Activated CD4-positive, alpha-beta memory T cell treated with anti-CD3 and anti-CD28 coated beads, Interleukin-2, amount 10 ng/mL, durations not matched to agents 7 days and 5 days (primary cell): ENCODE data around the gene GPC2. TPM values are rescaled to one million over a fixed set of nuclear protein-coding genes. Genes with fewer than 3 reads are reported as not detected.

Source experiments
- CTCF ChIA-PET: fragments of 350-600 bp; sonication (Branson Sonifier 250); formaldehyde crosslinking; loops from one replicate; lab custom pipeline; 2021; ENCODE audit warnings: antibody characterized with exemption, inconsistent platforms; lab: Charles Lee
- POLR2A ChIA-PET: fragments of 350-600 bp; sonication (Branson Sonifier 250); formaldehyde crosslinking; loops from one replicate; lab custom pipeline; 2021; ENCODE audit warnings: antibody characterized with exemption; lab: Charles Lee
- DNase-seq: peaks from one replicate; pipeline ENCODE4 v3.0.0-alpha.2; 2020
- H3K27ac Mint-ChIP-seq: one replicate; pipeline ENCODE4 v1.8.0; 2021; ENCODE audit warnings: mild to moderate bottlenecking, mixed read lengths
- H3K27me3 Mint-ChIP-seq: one replicate; pipeline ENCODE4 v1.8.0; 2021; ENCODE audit warnings: mixed read lengths
- H3K36me3 Mint-ChIP-seq: one replicate; pipeline ENCODE4 v1.8.0; 2021; ENCODE audit warnings: low read depth, mixed read lengths
- H3K4me1 Mint-ChIP-seq: one replicate; pipeline ENCODE4 v1.8.0; 2021; ENCODE audit warnings: mixed read lengths
- H3K4me3 Mint-ChIP-seq: one replicate; pipeline ENCODE4 v1.8.0; 2021; ENCODE audit warnings: mild to moderate bottlenecking, mixed read lengths
- H3K9me3 Mint-ChIP-seq: one replicate; pipeline ENCODE4 v1.8.0; 2021; ENCODE audit warnings: mixed read lengths
- total RNA-seq, 2 experiments: library from RNA; stranded (reverse); gene quantifications; one replicate each; pipeline ENCODE4 v1.2.3, GENCODE V29; 2021

GPC2 gene
- total RNA-seq, 2 experiments from 2014 or later: 3.8 to 4.8 TPM

- no peak for DNase-seq
- H3K4me1 Mint-ChIP-seq: peaks cover 81% of the 10 kb centered on the region
- H3K9me3 Mint-ChIP-seq: no peaks in the 10 kb centered on the region
- ChIA-PET POLR2A (interaction anchor here (0.7 to 4.4 kb wide), 10 partner anchors 8 to 262 kb away, joined by 3 to 30 read pairs (median 4); partner anchors contain the start of genes GPC2, LAMTOR4, STAG3 and TRAPPC14), CTCF (interaction anchor here (0.5 to 2.6 kb wide), 7 partner anchors 10 to 84 kb away, joined by 3 to 10 read pairs (median 5); partner anchors contain the start of genes GPC2, LAMTOR4 and STAG3)
- peak overlapping the region; percentile 4 for H3K27ac Mint-ChIP-seq
- H3K36me3 Mint-ChIP-seq: no peaks in the 10 kb centered on the region
- H3K4me3 Mint-ChIP-seq: peak overlapping the region; percentile 58
- H3K27me3 Mint-ChIP-seq: peaks cover 37% of the 10 kb centered on the region
Observed at GRCh38 chr7:100166970-100167911, 9.9 kb downstream of the GPC2 start.

DNA sequence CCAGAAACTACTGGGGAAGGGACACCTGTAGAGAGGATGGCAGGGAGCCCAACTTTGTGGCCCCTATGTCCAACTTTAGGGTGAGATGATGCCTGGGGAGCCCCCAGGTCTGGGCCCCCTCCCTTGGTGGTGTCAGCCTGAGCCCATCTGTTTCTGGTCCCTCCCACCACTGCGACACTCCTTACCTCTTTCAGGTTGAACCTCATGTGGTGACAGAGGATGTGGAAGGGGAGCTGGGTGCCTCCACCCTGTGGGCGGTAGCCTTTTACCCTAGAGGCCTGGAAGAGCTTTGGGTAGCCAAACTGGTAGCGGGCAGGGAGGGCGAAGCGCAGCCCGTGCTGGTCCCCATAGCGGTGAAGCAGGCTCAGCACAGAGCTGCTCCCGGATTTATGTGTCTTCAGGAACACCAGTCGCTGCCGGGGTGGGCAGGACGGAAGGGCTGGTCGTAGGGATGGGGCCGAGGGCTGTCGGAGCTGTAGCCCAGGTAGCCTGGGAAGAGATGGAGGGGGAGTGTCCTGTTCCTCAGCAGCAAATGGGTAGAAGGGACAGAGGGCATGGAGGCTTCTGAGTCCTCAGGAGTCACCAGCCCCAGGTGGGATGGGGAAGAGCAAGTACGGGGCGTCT, 10.8 kb downstream of the GPC2 start:
- DNase-seq: peak; percentile 60
- Mint-ChIP-seq H3K27me3 (peaks cover 33% of the 10 kb centered on the region), H3K9me3 (no peaks in the 10 kb centered on the region), H3K36me3 (no peaks in the 10 kb centered on the region), H3K4me3 (peak overlapping the region; percentile 41), H3K27ac (peak overlapping the region; percentile 81), H3K4me1 (peaks cover 79% of the 10 kb centered on the region)
- POLR2A ChIA-PET: interaction anchor here (0.7 to 4.4 kb wide), 9 partner anchors 9 to 263 kb away, joined by 3 to 30 read pairs (median 4); partner anchors contain the start of genes GPC2, LAMTOR4, STAG3 and TRAPPC14
- CTCF ChIA-PET: interaction anchor here (0.9 to 2.6 kb wide), 7 partner anchors 11 to 34 kb away, joined by 3 to 10 read pairs (median 4); partner anchors contain the start of genes GPC2, LAMTOR4 and STAG3

GRCh38 chr7:100163871-100164270, 13.3 kb downstream of the GPC2 start:
- DNase-seq: no peak
- ChIA-PET CTCF (interaction anchor here (0.6 to 1.3 kb wide), 7 partner anchors 13 to 201 kb away, joined by 3 to 11 read pairs (median 4); partner anchors contain the start of genes GPC2 and LAMTOR4), POLR2A (interaction anchor here (0.6 to 1.3 kb wide), 3 partner anchors 15 to 266 kb away, joined by 3 to 5 read pairs (median 3); partner anchors contain the start of gene LAMTOR4)
- H3K36me3 Mint-ChIP-seq: no peaks in the 10 kb centered on the region
- H3K27me3 Mint-ChIP-seq: peaks cover 22% of the 10 kb centered on the region
- H3K4me1 Mint-ChIP-seq: peaks cover 67% of the 10 kb centered on the region
- no peaks in the 10 kb centered on the region for H3K9me3 Mint-ChIP-seq
- H3K4me3 Mint-ChIP-seq: no peak overlapping the region
- peak overlapping the region; percentile 73 for H3K27ac Mint-ChIP-seq

DNA sequence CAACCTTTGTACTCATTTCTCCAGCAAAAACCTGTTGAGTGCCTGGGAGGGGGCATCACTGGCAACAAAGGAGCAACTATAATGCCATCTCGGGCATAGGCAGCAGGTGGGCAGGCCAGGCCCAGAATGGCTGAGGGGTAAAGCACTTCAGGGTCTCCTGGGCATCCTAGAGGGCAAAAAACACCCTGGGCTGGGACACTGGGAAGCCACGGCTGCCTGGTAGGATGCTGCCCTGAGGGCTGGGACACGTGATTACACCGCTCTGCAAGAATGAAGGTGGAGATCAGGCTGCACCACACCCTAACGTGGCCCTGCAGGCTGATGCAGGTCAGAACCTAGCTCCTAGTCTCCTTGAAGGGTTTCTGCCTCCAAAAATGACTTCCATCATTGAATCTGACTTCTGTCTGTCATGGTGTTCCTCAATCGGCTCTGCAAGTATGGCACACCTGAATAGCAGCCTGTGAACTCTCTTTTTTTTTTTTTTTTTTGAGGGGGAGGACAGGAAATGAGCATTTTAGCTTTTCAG, 14.1 kb downstream of the GPC2 start:
- Mint-ChIP-seq H3K27ac (peak overlapping the region; percentile 73), H3K9me3 (no peaks in the 10 kb centered on the region), H3K4me1 (peaks cover 61% of the 10 kb centered on the region), H3K4me3 (no peak overlapping the region), H3K36me3 (no peaks in the 10 kb centered on the region), H3K27me3 (peaks cover 16% of the 10 kb centered on the region)
- CTCF ChIA-PET: interaction anchor here (0.6 to 1.3 kb wide), 7 partner anchors 14 to 202 kb away, joined by 3 to 11 read pairs (median 4); partner anchors contain the start of genes GPC2 and LAMTOR4
- peak; percentile 39 for DNase-seq
- POLR2A ChIA-PET: interaction anchor here (1.0 to 1.3 kb wide), 3 partner anchors 9 to 267 kb away, joined by 3 to 5 read pairs (median 4); partner anchors contain the start of gene LAMTOR4

DNA sequence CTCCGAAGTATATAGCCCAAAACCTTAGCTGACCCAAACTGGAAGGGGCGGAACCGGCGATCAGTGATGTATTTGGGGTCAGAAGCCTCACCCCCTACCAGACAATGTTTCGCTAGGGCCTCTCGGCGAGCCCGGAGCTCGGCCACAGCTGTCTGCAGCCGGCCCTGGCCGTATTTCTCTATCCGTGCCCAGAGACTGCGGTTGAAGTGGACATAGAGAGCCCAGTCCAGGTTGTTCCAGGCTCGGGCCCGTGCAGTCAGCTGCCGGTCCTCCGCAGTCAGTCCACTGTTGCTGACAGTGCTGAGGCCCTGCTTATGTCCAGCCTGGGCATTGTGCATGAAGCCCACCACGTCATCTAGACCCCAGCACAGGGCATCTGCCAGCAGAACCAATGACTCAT, 17.1 kb downstream of the GPC2 start:
- H3K4me3 Mint-ChIP-seq: no peak overlapping the region
- CTCF ChIA-PET: interaction anchor here (1.4 kb wide), 1 partner anchor 58 kb away, joined by 3 read pairs; no protein-coding TSS in a partner anchor

DNA sequence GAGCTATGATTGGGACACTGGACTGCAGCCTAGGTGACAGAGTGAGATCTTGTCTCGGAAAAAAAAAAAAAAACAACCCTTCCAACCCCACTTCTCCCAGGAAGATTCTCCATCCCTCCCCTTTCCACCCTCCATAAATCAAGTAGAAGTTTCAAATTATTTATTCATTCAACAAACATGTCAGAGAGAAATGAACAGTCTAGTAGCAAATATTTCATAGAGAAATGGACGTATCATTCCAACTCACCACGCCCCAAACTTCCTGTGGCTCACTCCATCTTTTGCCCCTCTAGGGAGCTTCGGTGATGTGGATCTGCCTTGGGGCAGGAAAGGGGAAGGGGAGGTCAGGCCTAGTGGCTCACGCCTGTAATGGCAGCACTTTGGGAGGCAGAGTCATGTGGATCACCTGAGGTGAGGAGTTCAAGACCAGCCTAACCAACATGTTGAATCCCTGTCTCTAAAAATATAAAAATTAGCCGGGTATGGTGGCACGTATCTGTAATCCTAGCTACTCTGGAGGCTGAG, 18.0 kb downstream of the GPC2 start:
- H3K27ac Mint-ChIP-seq: peak overlapping the region; percentile 75
- no peak for DNase-seq
- no peaks in the 10 kb centered on the region for H3K27me3 Mint-ChIP-seq
- H3K4me1 Mint-ChIP-seq: peaks cover 60% of the 10 kb centered on the region
- H3K4me3 Mint-ChIP-seq: peak overlapping the region; percentile 74
- H3K9me3 Mint-ChIP-seq: no peaks in the 10 kb centered on the region
- ChIA-PET POLR2A (interaction anchor here (1.1 to 4.2 kb wide), 5 partner anchors 8 to 58 kb away, joined by 3 to 27 read pairs (median 20); partner anchors contain the start of genes AP4M1, GAL3ST4, GPC2 and LAMTOR4), CTCF (interaction anchor here (0.6 to 1.5 kb wide), 4 partner anchors 10 to 59 kb away, joined by 3 read pairs; partner anchors contain the start of genes GPC2, LAMTOR4 and STAG3)
- H3K36me3 Mint-ChIP-seq: peaks cover 33% of the 10 kb centered on the region

More for the DNA sequence above, 17.1 kb downstream of the GPC2 start:
- Mint-ChIP-seq H3K27me3 (no peaks in the 10 kb centered on the region), H3K36me3 (peaks cover 25% of the 10 kb centered on the region), H3K27ac (no peak overlapping the region), H3K4me1 (peaks cover 59% of the 10 kb centered on the region), H3K9me3 (no peaks in the 10 kb centered on the region)
- POLR2A ChIA-PET: interaction anchor here (0.5 to 4.2 kb wide), 3 partner anchors 10 to 86 kb away, joined by 3 to 21 read pairs (median 20); partner anchors contain the start of gene LAMTOR4
- DNase-seq: no peak

DNA sequence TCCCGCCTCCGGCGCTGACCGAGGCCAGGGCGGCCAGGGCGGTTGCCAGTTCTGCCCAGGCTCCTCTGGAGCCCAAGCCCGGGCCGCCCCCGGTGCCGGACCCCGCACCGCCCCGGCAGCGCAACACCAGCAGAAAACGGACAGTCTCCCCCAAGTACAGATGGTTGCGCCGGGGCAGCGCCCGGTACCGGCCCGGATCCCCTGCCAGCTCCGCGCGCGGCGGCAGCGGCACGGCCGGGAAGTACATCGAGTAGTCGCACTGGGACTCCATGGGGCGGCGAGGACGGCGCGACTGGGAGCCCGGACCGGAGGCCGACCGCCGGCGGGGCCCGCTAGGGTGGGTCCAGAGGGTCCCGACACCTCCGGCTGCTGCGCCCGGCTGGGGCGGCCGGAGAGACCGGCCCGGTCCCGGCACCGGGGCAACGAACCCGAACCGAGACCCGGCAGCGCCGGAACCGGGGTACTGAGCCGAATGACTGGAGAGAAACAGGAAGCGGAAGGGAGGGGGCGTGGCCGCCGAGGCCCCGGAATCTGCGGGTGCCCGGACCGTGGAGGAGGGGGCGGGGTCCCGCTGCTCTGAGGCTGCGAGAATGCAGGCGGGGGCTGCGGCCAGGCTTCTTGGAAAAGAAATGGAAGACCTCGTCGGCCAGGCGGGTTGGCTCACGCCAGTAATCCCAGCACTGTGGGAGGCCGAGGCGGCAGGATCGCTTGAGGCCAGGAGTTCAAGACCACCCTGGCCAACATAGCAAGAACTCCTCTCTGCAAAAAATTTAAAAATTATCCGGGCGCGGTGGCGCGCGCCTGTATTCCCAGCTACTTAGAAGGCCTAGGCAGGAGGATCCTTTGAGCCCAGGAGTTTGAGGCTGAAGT, 18.7 kb downstream of the GPC2 start, which contains the start of gene TRAPPC14:
Gene TRAPPC14 (minus strand): TSS at position 495 of the 870 bp plus-strand sequence. CDS start 224 bp downstream, at position 271.
- peak within 1 kb of the TSS; percentile 75 for H3K27ac Mint-ChIP-seq
- H3K9me3 Mint-ChIP-seq: no peaks in the 10 kb centered on the region
- H3K27me3 Mint-ChIP-seq: no peaks in the 10 kb centered on the region
- DNase-seq: peak; percentile 93
- POLR2A ChIA-PET: interaction anchor here (0.6 to 4.2 kb wide), 13 partner anchors 9 to 287 kb away, joined by 3 to 27 read pairs (median 5); partner anchors contain the start of genes AP4M1, GAL3ST4, GPC2 and LAMTOR4
- CTCF ChIA-PET: interaction anchor here (0.6 to 1.5 kb wide), 7 partner anchors 10 to 60 kb away, joined by 3 to 4 read pairs (median 3); partner anchors contain the start of genes GPC2, LAMTOR4 and STAG3
- H3K36me3 Mint-ChIP-seq: peaks cover 40% of the 10 kb centered on the region
- peaks cover 59% of the 10 kb centered on the region for H3K4me1 Mint-ChIP-seq
- peak within 1 kb of the TSS; percentile 78 for H3K4me3 Mint-ChIP-seq

DNA sequence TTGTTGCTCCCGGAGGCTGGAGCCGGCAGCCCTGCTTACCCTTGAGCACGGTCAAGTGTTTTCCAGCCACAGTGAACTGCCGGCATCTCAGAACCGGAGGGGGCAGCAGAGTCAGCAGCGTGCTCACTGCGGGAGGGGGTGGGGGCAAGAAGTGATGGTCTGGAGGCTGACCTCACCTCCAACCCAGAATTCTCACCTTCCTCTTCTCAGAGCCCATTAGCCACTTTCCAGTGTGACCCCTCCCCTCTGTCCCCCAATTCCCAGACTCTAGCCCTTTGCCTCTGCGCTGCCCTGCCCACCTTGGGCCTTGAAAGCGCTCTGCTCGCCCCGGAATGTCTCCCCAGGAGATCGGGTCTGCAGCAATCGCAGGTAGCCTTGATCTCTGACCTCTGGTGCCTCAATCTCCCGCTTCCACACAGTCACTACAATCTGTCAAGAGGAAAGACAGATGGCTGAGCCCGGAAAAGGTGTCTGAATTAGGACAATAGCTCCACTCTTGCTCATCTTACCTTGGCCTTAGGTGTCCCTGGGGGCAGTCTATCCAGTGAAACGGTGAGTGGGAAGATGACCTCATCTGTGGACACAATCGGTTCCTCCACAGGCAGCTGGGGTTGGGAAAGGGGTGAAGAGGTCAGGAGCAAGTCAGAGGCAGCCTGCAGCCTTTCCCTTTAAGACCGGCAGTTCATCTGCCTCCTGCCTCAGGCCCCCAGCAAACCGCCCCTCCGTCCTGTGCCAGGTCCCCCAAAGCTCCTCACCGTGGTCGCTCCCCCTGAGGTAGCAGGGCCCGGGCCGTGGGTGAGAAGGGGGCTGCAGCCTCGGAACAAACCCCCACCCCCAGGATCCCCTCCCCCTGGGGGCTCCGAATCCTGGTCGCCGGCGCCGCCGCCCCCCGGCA, 19.6 kb downstream of the GPC2 start:
- POLR2A ChIA-PET: interaction anchor here (0.6 to 4.2 kb wide), 16 partner anchors 8 to 287 kb away, joined by 3 to 27 read pairs (median 4); partner anchors contain the start of genes AP4M1, GAL3ST4, GPC2 and LAMTOR4
- CTCF ChIA-PET: interaction anchor here (0.8 to 1.6 kb wide), 5 partner anchors 9 to 51 kb away, joined by 3 to 5 read pairs (median 3); partner anchors contain the start of genes GPC2 and LAMTOR4
- H3K36me3 Mint-ChIP-seq: peaks cover 47% of the 10 kb centered on the region
- no peaks in the 10 kb centered on the region for H3K9me3 Mint-ChIP-seq
- H3K4me1 Mint-ChIP-seq: peaks cover 52% of the 10 kb centered on the region
- H3K27ac Mint-ChIP-seq: peak overlapping the region; percentile 66
- H3K27me3 Mint-ChIP-seq: no peaks in the 10 kb centered on the region
- DNase-seq: no peak
- peak overlapping the region; percentile 78 for H3K4me3 Mint-ChIP-seq

- POLR2A ChIA-PET: interaction anchor here (0.9 to 4.2 kb wide), 11 partner anchors 7 to 62 kb away, joined by 3 to 27 read pairs (median 5); partner anchors contain the start of genes AP4M1, GAL3ST4, LAMTOR4 and MCM7
- peaks cover 56% of the 10 kb centered on the region for H3K4me1 Mint-ChIP-seq
Observed at GRCh38 chr7:100157069-100157333, 20.2 kb downstream of the GPC2 start.

More at GRCh38 chr7:100157069-100157333, 20.2 kb downstream of the GPC2 start:
- Mint-ChIP-seq H3K9me3 (no peaks in the 10 kb centered on the region), H3K4me3 (peak overlapping the region; percentile 54), H3K36me3 (peaks cover 53% of the 10 kb centered on the region), H3K27ac (peak overlapping the region; percentile 66), H3K27me3 (no peaks in the 10 kb centered on the region)
- CTCF ChIA-PET: interaction anchor here (1.4 to 1.6 kb wide), 3 partner anchors 15 to 52 kb away, joined by 3 to 5 read pairs (median 4); no protein-coding TSS in a partner anchor
- no peak for DNase-seq
